Right renal pelvis (tissue), 4 donors: ENCODE results near the gene AURKB. TPM values are rescaled to one million over a fixed set of nuclear protein-coding genes. Genes with fewer than 3 reads are reported as not detected.
"Not testable (repeated sequence)": the region's sequence is repeated elsewhere in the genome, so short reads cannot be mapped to it uniquely, and the experiment has no call there.

Experiments used
- DNase-seq, 4 donors: peaks; one replicate each; pipeline ENCODE4 v3.0.0-alpha.2; 2013; ENCODE audit warnings: low read depth in 4 of 4, low spot score in 3 of 4, missing footprints in 1 of 4
- polyA plus RNA-seq, 4 donors: library from polyadenylated mRNA; unstranded; fragments of 120-200 nt; gene quantifications; one replicate each; pipeline ENCODE4 v1.2.1, GENCODE V29; 2013; ENCODE audit not compliant: insufficient read length in 4 of 4

AURKB gene
- polyA plus RNA-seq, 4 donors, result 31.5 to 37.5 (median 33.8) TPM

- DNase-seq, result no peak
Observed at GRCh38 chr17:8189041-8189710, 21.2 kb downstream of the AURKB start.

- DNase-seq, result no peak
Observed at GRCh38 chr17:8188263-8188839, 22.0 kb downstream of the AURKB start.

- peak; percentile 91 to 93 (median 92) for DNase-seq
Observed at GRCh38 chr17:8187517-8188262, 22.7 kb downstream of the AURKB start.

- DNase-seq, result peak; percentile 91 to 95 (median 93)
Observed at GRCh38 chr17:8186787-8187516, 23.4 kb downstream of the AURKB start.

- DNase-seq, result no peak
Observed at GRCh38 chr17:8186446-8186786, 24.0 kb downstream of the AURKB start.

- DNase-seq, result peak in 1 of 4 donors; percentile 71
Observed at GRCh38 chr17:8185582-8186445, 24.6 kb downstream of the AURKB start.

GRCh38 chr17:8176998-8177731 is 33.2 kb downstream of the AURKB start:
- DNase-seq, result no peak

GRCh38 chr17:8176197-8176940 is 34.0 kb downstream of the AURKB start, which contains the start of gene TMEM107:
TSS of gene TMEM107 (minus strand) at chr17:8176380. CDS start at chr17:8176286, 94 bp downstream.
- peak in 2 of 4 donors; percentile 81 to 87 for DNase-seq

GRCh38 chr17:8175795-8176196 is 34.6 kb downstream of the AURKB start:
- no peak for DNase-seq

GRCh38 chr17:8173871-8174322 is 36.5 kb downstream of the AURKB start:
- DNase-seq, result no peak

- DNase-seq, result peak; percentile 86 to 93 (median 88)
Observed at GRCh38 chr17:8173056-8173870, 37.1 kb downstream of the AURKB start.

GRCh38 chr17:8170186-8170585 is 40.2 kb downstream of the AURKB start:
- not testable (repeated sequence) for DNase-seq

- no peak for DNase-seq
Observed at GRCh38 chr17:8167526-8167925, 42.8 kb downstream of the AURKB start.

- no peak for DNase-seq
Observed at GRCh38 chr17:8166731-8167130, 43.6 kb downstream of the AURKB start.

GRCh38 chr17:8164815-8165131 is 45.6 kb downstream of the AURKB start:
- no peak for DNase-seq

GRCh38 chr17:8163978-8164814 is 46.2 kb downstream of the AURKB start:
- DNase-seq, result no peak
